Measurements from ENCODE around the gene RABL2B.
"Not testable (repeated sequence)": the region's sequence is repeated elsewhere in the genome, so short reads cannot be mapped to it uniquely, and the experiment has no call there.

The RABL2B gene

DNA sequence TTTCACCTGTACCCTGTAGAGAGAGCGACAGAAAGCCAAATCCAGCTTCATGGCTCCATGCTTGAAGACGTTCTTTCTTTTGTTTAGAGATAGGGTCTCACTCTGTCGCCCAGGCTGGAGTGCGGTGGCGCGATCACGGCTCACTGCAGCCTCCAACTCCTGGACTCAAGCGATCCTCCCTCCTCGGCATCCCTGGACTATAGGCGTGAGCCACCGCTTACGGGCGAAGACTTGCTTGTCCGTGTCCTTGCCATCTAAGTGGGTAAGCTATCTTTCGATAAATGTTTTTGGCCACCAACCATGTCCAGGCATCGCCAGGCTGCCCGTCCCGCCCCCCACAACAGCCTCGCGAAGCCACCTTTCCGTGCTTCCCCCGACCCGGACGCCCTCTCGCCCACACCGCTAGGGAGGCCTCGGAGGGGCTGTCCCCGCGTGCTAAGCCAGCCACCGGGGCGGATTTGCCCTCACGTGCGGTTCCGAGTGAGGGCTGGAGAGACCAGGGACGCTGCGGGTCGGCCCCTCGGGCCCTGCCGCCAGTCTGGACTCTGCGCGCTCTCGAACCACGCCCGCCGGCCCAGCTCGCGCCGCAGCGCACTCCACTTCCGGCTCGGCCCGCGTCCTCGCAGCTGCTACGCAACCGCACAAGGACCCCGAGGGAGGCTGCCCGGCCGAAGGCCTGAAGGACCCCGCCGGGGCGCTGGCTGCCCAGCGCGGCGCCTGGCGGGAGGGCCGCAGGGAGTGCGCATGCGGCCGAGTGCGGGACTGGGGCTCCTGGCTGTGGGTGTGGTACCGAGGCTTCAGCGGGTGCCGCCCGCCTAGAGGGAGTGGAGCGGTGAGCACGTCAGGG is at the start of gene RABL2B:
RABL2B (minus strand) TSS at position 604 of the 847 bp plus-strand sequence. CDS start 1,342 bp downstream, outside the sequence.
- H3K4me1 Mint-ChIP-seq (ENCODE audit: low read depth): peaks cover 15% of the 10 kb centered on the region
- H3K9me3 Mint-ChIP-seq; H3K27me3 Mint-ChIP-seq; intact Hi-C loops (cut with micrococcal nuclease): not testable (repeated sequence)
- peaks cover 16% of the 10 kb centered on the region for H3K36me3 Mint-ChIP-seq (ENCODE audit: low read depth)
- peak within 1 kb of the TSS; percentile 85 for H3K4me3 Mint-ChIP-seq
- peak within 1 kb of the TSS; percentile 80 for H3K27ac Mint-ChIP-seq

DNA sequence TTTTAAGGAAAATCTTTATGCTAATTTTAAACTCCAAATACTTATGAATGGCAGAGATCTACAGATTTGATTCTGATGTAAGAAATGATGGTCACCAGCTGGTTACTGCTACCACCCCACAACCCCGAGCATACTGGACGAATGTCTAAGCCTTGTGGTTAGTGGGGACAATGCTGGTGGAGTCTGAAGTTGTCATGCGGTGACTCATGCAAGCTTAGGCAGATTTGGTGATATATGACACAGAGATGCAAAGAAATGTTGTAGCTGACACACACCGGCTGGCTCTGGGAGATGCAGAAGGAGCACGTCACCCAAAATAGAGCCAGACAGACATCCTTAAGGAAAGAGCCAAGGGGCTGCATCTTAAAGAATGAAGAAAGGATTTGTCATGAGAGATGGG is 3.5 kb upstream of the RABL2B start:
- H3K36me3 Mint-ChIP-seq (ENCODE audit: low read depth); intact Hi-C loops (cut with micrococcal nuclease); H3K4me3 Mint-ChIP-seq; H3K27me3 Mint-ChIP-seq; H3K9me3 Mint-ChIP-seq; H3K27ac Mint-ChIP-seq: not testable (repeated sequence)
- peaks cover 15% of the 10 kb centered on the region for H3K4me1 Mint-ChIP-seq (ENCODE audit: low read depth)

DNA sequence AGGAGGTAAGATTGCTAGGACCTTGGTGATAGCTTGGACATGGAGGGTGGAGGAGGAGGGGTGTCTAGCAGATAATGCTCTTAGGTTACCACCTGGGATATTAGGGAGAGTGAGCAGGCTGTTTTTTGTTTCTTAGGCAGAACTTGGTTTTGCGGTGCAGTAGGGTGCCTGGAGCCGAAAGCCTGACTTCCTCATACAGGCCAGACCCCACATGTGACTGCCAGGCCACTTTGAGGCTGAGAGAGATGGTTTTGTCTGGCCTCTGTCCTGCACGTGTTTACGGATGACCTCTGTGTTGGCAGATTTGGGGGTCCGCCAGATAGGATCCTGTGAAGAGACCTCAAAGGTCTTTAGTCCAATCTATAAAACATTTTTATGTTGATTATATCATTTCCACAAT is 1.9 kb upstream of the RABL2B start:
- Mint-ChIP-seq H3K4me1 (ENCODE audit: low read depth) (peaks cover 15% of the 10 kb centered on the region), H3K36me3 (ENCODE audit: low read depth) (peaks cover 11% of the 10 kb centered on the region)
- H3K27ac Mint-ChIP-seq; H3K27me3 Mint-ChIP-seq; H3K9me3 Mint-ChIP-seq; H3K4me3 Mint-ChIP-seq; intact Hi-C loops (cut with micrococcal nuclease): not testable (repeated sequence)

DNA sequence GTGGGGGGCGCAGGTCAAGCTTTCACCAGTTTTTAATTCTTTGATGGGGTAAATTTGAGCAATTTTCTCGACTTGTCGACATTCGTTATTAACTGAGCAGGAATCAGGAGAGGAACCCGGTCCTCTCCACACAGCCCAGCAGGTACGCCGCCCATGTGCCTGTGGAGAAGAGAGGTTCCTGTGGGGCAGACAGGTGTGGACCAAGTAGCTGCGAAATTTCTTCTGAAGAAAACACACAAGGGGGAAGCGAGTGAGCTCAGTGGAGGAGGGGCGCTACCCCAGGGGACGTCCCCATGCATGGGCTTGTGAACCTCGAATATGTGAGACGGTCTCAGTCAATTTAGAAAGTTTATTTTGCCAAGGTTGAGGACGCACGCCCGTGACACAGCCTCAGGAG is 442 bp upstream of the RABL2B start:
- Mint-ChIP-seq H3K4me1 (ENCODE audit: low read depth) (peaks cover 15% of the 10 kb centered on the region), H3K27ac (peak overlapping the region; percentile 80), H3K4me3 (peak overlapping the region; percentile 85), H3K36me3 (ENCODE audit: low read depth) (peaks cover 16% of the 10 kb centered on the region)
- H3K9me3 Mint-ChIP-seq; intact Hi-C loops (cut with micrococcal nuclease); H3K27me3 Mint-ChIP-seq: not testable (repeated sequence)

DNA sequence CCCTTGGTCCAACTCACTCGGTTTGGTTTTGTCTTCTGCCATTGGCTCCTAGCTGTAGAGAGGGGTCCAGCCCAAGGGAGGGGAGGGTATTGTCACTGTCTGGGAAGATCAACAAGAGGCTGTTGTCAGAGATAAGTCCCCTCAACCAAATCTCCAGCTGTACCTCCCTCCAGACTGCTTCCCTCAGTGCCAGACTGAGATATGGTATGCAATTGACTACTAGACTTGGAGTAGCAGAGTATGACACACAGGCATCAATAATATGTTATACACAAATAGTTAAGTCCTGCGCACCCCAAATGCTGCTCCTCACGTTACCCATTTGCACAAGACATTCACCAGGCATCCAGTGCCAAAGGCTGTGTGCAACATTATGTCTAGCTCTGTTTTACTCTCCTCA is 1.2 kb downstream of the RABL2B start:
- H3K4me3 Mint-ChIP-seq; H3K27ac Mint-ChIP-seq; intact Hi-C loops (cut with micrococcal nuclease); H3K27me3 Mint-ChIP-seq; H3K9me3 Mint-ChIP-seq: not testable (repeated sequence)
- Mint-ChIP-seq H3K36me3 (ENCODE audit: low read depth) (peaks cover 24% of the 10 kb centered on the region), H3K4me1 (ENCODE audit: low read depth) (peaks cover 15% of the 10 kb centered on the region)

DNA sequence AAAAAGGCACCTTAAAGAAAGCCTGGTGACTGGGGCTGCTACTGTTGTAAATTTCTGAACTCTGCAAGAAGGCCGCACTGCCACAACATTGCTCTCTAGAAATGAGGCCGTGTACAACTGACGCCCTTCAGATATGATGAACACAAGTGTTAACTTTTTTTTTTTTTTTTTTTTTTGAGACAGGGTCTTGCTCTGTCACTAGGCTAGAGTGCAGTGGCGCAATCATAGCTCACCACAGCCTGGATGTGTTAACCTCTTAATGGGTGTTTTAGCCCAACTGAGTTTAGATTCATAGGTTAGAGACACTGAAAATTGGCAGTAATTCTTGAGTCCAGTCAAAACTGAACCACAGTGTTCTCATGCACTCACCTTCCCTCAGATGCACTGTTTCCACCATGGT is 3.2 kb downstream of the RABL2B start:
- H3K9me3 Mint-ChIP-seq; H3K27me3 Mint-ChIP-seq; H3K27ac Mint-ChIP-seq; intact Hi-C loops (cut with micrococcal nuclease); H3K4me3 Mint-ChIP-seq: not testable (repeated sequence)
- H3K4me1 Mint-ChIP-seq (ENCODE audit: low read depth): peaks cover 13% of the 10 kb centered on the region
- peaks cover 38% of the 10 kb centered on the region for H3K36me3 Mint-ChIP-seq (ENCODE audit: low read depth)

DNA sequence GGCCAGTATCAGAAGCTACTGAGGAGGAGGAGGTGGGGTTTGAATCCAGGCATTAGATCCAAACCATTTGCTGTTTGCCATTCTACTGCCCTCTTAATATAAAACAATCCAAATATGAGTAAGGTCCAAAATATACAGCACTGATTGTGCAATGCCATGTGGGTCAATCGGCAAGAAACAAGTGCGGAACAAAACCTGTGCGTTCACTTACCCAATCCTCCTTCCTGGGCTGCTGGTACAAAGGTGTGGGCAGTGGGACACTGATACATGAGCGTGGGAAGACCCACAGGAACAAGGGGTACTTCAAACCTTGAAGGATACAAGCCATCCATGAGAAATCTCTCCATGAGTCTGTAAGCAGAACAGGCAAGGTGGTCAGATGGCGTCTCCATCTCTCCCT is 5.8 kb downstream of the RABL2B start:
- H3K4me1 Mint-ChIP-seq (ENCODE audit: low read depth); intact Hi-C loops (cut with micrococcal nuclease); H3K27ac Mint-ChIP-seq; H3K4me3 Mint-ChIP-seq; H3K9me3 Mint-ChIP-seq; H3K27me3 Mint-ChIP-seq: not testable (repeated sequence)
- peaks cover 38% of the 10 kb centered on the region for H3K36me3 Mint-ChIP-seq (ENCODE audit: low read depth)

DNA sequence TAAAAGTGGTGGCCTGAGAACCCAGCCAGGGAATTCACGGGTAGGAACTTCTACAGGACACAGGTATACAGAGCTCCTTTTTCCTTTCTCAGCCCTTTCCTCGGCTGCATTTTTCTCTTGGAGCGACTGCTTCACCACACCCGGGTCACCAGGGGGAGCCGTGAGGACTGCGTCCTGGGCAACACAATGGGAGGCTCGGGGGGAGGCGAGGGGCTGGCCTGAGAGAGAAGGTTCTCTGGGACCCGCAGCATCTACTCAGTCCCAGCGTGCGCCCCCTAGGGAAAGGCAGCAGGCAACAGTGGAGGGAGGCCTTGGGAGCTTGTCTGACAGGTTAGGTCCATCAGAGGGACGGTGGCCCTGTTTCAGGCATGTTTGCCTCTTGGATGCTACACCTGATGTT is 8.3 kb downstream of the RABL2B start:
- H3K36me3 Mint-ChIP-seq (ENCODE audit: low read depth): peaks cover 31% of the 10 kb centered on the region
- H3K27ac Mint-ChIP-seq; H3K4me3 Mint-ChIP-seq; H3K9me3 Mint-ChIP-seq; H3K27me3 Mint-ChIP-seq; intact Hi-C loops (cut with micrococcal nuclease); H3K4me1 Mint-ChIP-seq (ENCODE audit: low read depth): not testable (repeated sequence)

DNA sequence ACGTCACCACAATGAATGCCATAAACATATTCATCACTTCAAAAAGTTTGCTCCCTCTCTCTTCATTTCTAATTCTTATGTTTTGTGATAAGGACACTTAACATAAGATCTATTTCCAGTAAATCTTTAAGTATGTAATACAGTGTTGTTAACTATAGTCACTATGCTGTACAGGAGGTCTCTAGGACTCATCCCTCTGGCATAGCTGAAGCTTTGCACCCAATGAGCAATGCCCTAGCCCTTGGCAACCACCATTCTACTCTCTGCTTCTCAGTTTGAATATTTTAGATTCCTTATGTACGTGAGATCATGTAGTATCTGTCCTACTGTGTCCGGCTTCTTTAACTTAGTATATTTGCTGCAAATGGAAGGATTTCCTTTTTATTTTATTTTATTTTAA is 19.1 kb downstream of the RABL2B start:
- H3K9me3 Mint-ChIP-seq; H3K4me3 Mint-ChIP-seq; H3K36me3 Mint-ChIP-seq (ENCODE audit: low read depth); H3K27me3 Mint-ChIP-seq; H3K4me1 Mint-ChIP-seq (ENCODE audit: low read depth); H3K27ac Mint-ChIP-seq; intact Hi-C loops (cut with micrococcal nuclease): not testable (repeated sequence)

DNA sequence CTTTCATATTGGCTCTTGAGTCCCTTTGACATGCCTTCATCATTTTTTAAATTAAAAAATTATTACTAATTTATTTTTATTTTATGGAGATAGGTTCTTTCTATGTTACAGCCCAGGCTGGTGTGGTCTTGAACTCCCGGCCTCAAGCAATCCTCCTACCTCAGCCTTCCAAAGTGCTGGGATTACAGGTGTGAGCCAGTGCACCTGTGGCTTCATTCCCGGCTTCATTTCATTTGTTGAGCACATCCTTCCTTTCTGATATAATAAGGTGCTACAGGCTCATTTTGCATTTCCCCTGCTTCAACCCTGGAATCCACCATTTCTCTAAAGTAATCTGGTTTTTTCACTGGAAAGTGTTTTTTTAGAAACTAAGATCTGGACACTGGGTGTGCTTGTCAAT is 21.6 kb downstream of the RABL2B start:
- H3K36me3 Mint-ChIP-seq (ENCODE audit: low read depth); H3K4me3 Mint-ChIP-seq; H3K27ac Mint-ChIP-seq; intact Hi-C loops (cut with micrococcal nuclease); H3K27me3 Mint-ChIP-seq; H3K4me1 Mint-ChIP-seq (ENCODE audit: low read depth); H3K9me3 Mint-ChIP-seq: not testable (repeated sequence)

DNA sequence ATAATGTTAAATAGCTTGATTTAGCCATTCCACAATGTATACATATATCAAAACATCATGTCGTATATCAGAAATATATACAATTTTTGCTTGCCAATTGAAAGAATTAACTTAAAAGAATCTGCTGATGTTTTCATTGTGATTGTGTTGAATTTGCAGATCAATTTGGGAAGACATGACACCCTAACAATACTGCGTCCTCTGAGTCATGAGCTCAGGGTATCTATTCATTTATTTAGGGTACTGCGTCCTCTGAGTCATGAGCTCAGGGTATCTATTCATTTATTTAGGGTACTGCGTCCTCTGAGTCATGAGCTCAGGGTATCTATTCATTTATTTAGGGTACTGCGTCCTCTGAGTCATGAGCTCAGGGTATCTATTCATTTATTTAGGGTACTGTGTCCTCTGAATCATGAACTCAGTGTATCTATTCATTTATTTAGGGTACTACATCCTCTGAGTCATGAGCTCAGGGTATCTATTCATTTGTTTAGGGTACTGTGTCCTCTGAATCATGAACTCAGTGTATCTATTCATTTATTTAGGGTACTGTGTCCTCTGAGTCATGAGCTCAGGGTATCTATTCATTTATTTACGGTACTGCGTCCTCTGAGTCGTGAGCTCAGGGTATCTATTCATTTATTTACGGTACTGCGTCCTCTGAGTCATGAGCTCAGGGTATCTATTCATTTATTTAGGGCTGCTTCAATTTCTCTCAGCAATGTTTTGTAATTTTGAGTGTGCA is 23.7 kb downstream of the RABL2B start:
- intact Hi-C loops (cut with micrococcal nuclease); H3K4me1 Mint-ChIP-seq (ENCODE audit: low read depth); H3K9me3 Mint-ChIP-seq; H3K4me3 Mint-ChIP-seq; H3K36me3 Mint-ChIP-seq (ENCODE audit: low read depth); H3K27ac Mint-ChIP-seq; H3K27me3 Mint-ChIP-seq: not testable (repeated sequence)

DNA sequence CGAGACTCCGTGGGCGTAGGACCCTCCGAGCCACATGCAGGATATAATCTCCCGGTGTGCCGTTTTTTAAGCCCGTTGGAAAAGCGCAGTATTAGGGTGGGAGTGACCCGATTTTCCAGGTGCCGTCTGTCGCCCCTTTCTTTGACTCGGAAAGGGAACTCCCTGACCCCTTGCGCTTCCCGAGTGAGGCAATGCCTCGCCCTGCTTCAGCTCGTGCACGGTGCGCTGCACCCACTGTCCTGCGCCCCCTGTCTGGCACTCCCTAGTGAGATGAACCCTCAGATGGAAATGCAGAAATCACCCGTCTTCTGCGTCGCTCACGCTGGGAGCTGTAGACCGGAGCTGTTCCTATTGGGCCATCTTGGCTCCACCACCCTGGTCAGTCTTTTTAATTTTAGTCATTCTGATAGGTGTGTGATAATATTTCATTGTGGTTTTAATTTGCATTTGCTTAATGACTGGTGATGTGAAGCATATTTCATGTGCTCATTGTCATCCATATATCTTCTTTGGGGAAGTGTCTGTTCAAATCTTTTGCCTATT is 26.4 kb downstream of the RABL2B start:
- H3K36me3 Mint-ChIP-seq (ENCODE audit: low read depth); intact Hi-C loops (cut with micrococcal nuclease); H3K4me1 Mint-ChIP-seq (ENCODE audit: low read depth); H3K9me3 Mint-ChIP-seq: not testable (repeated sequence)
- peak overlapping the region; percentile 76 for H3K27ac Mint-ChIP-seq
- H3K27me3 Mint-ChIP-seq: peaks cover 19% of the 10 kb centered on the region
- peak overlapping the region; percentile 94 for H3K4me3 Mint-ChIP-seq

DNA sequence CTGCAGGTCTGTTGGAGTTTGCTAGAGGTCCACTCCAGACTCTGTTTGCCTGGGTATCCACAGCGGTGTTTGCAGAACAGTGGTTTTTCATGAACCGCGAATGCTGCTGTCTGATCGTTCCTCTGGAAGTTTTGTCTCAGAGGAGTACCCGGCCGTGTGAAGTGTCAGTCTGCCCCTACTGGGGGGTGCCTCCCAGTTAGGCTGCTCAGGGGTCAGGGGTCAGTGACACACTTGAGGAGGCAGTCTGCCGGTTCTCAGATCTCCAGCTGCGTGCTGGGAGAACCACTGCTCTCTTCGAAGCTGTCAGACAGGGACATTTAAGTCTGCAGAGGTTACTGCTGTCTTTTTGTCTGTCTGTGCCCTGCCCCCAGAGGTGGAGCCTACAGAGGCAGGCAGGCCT is 27.0 kb downstream of the RABL2B start:
- intact Hi-C loops (cut with micrococcal nuclease); H3K9me3 Mint-ChIP-seq; H3K4me1 Mint-ChIP-seq (ENCODE audit: low read depth); H3K36me3 Mint-ChIP-seq (ENCODE audit: low read depth): not testable (repeated sequence)
- peak overlapping the region; percentile 94 for H3K4me3 Mint-ChIP-seq
- H3K27ac Mint-ChIP-seq: peak overlapping the region; percentile 76
- H3K27me3 Mint-ChIP-seq: peaks cover 19% of the 10 kb centered on the region

DNA sequence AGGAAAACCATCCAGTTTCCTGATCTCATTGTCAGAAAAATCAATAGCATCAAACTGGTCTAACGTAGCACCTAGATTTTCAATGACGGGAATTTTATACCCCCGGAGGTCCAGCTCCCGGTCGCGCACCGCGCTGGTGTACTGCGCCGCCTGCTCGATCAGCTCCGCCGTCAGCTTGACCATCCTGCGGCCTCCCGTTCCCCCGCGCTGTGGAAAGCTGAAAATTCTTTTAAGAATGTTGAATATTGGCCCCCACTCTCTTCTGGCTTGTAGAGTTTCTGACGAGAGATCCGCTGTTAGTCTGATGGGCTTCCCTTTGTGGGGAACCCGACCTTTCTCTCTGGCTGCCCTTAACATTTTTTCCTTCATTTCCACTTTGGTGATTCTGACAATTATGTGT is 28.2 kb downstream of the RABL2B start:
- H3K27ac Mint-ChIP-seq; H3K4me3 Mint-ChIP-seq; H3K36me3 Mint-ChIP-seq (ENCODE audit: low read depth); H3K4me1 Mint-ChIP-seq (ENCODE audit: low read depth); H3K9me3 Mint-ChIP-seq; intact Hi-C loops (cut with micrococcal nuclease): not testable (repeated sequence)
- H3K27me3 Mint-ChIP-seq: peaks cover 19% of the 10 kb centered on the region
